Suppressor macrophage treated with lipopolysaccharide for 4 hours (primary cell): Measurements from ENCODE around the gene ERVH48-1.
"Not testable (repeated sequence)": the region's sequence is repeated elsewhere in the genome, so short reads cannot be mapped to it uniquely, and the experiment has no call there.

Experiments
- DNase-seq: peaks from one replicate; pipeline ENCODE4 v3.0.0-alpha.2; 2020

The ERVH48-1 gene

DNA sequence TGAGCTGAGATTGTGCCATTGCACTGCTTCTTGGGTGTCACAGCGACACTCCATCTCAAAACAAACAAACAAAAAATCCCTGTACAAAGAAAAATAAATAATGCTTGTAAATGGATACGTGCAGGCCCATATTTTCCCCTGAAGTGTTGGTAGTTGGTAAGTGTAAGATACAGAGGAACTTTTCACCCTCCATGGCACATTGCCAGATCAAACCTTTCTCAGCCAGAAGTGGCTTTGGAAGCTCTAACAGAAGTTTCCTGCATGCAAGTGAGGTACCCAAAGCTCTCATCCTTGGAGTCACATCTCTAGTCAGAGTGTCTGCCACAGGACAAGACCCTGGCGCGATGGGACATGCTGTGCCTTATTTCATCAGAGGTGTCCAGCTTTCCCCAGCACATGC lies 25.0 kb downstream of the ERVH48-1 start:
- no peak for DNase-seq

- DNase-seq = peak; percentile 100
Observed at GRCh38 chr21:42892931-42893755, 32.3 kb downstream of the ERVH48-1 start, which contains the start of gene NDUFV3. TSS of gene NDUFV3 (plus strand) at chr21:42893309. CDS start at chr21:42893334, 25 bp downstream.

DNA sequence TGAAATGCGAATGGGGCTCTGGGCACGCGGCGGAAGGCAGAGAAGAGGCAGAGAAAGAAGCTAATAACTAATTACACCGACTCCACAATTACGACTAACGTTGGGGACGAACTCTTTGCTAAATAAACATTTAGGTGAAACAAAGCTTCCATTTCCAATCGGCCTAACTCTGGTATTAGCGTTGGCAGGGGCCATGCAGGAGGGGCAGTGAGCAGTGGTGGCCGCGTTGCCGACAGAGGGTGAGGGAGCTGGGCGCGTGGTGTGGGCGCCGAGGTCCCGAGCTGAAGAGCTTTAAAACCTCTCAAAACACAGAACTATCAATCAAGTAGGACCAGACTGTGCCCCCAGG lies 32.9 kb downstream of the ERVH48-1 start:
- no peak for DNase-seq

GRCh38 chr21:42887326-42887725 lies 38.1 kb downstream of the ERVH48-1 start:
- DNase-seq = no peak

- DNase-seq = no peak
Observed at GRCh38 chr21:42883921-42884320, 41.5 kb downstream of the ERVH48-1 start.

- DNase-seq = no peak
Observed at GRCh38 chr21:42880352-42880751, 45.1 kb downstream of the ERVH48-1 start.

DNA sequence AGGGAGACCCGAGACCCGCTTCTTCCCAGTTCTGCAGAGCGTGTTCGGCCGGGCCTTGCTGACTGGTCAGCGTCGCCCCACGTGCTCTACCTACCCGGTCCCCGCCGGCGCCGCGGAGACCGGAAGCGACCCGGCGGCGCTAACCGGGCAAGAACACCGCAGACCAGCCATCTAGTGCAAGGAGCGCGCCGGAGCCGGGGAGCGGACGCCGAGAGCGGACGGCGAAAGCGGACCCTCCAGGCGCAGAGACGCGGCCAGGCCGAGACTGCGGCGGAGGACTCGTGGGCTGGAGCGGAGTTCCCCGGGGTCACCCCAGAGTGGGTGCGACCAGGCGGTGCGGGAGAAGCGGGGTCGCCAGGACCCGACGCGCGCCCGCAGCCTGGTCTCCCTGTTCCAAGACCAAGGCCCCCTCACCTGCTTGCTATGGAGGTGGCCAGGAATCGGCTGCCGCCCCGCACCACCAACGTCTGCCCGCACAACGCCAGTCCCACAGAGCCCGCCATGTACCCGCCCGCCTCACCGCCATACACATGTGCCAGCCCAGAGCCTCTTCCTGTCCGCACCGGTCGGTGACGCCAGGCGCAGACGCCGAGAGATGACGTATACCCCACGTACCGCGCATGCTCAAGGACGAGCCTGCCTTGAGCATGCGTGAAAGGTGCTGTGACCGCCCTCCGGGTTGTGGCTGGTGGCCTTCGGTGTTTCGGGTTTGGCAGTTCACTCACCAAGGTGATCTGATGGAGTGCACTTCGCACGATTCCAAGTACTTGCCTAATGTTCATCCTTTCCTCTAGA lies 46.2 kb downstream of the ERVH48-1 start, which contains the start of gene WDR4:
Gene WDR4 (minus strand): TSS at position 547 of the 795 bp plus-strand sequence. CDS start 44 bp downstream, at position 503.
- peak; percentile 99 for DNase-seq

GRCh38 chr21:42878678-42878992 lies 46.8 kb downstream of the ERVH48-1 start:
- DNase-seq = no peak

DNA sequence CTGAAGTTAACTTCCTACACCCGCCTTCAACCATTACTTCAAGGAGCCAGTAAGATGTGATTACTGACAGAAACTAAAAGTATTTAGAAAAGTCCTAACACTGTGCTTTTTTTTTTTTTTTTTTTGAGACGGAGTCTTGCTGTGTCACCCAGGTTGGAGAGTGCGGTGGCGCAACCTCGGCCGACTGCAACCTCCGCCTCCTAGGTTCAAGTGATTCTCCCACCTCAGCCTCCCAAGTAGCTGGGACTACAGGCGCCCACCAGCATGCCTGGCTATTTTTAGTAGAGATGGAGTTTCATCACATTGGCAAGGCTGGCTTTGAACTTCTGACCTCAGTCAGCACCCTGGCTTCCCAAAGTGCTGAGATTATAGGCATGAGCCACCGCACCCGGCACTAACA lies 49.6 kb downstream of the ERVH48-1 start:
- DNase-seq = not testable (repeated sequence)

GRCh38 chr21:42873096-42873495 lies 52.3 kb downstream of the ERVH48-1 start:
- DNase-seq = no peak

GRCh38 chr21:42868196-42868595 lies 57.2 kb downstream of the ERVH48-1 start:
- no peak for DNase-seq
